Erythroblast (primary cell): Measurements from ENCODE around the gene IL16.

Experiments
- DNase-seq, 2 experiments: peaks; one replicate each; lab custom pipeline; 2025; lab: John Stamatoyannopoulos, UW
- GATA1 ChIP-seq: IDR thresholded peaks from 2 replicates; pipeline ENCODE4 v1.6.1; 2011; ENCODE audit warnings: low read depth, mild to moderate bottlenecking, control low read depth, low read length, moderate library complexity
- POLR2A ChIP-seq: IDR thresholded peaks from 2 replicates; pipeline ENCODE4 v1.6.1; 2011; ENCODE audit warnings: mild to moderate bottlenecking, low read length

Gene IL16

DNA sequence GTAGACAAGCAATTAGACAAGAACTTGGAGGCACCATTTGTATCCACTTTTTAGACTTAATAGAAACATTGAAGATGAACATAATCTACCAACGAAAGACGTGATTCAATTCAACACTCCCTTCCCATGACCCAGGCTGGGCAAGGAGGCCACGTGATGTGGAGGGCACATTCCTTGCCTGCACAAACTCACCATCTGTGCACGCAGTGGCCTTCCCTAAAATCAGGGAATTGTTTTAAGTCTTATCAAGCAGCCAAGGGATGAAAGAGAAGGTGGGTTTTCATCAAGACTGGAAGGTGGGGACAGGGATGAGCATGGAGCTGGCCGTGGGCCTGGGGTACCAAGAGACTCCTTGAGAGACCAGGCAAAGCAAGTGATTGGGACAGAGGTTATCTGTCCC is 113.8 kb downstream of the IL16 start:
- no peak for DNase-seq
- TF ChIP-seq POLR2A: no peak
- no peak for TF ChIP-seq GATA1

DNA sequence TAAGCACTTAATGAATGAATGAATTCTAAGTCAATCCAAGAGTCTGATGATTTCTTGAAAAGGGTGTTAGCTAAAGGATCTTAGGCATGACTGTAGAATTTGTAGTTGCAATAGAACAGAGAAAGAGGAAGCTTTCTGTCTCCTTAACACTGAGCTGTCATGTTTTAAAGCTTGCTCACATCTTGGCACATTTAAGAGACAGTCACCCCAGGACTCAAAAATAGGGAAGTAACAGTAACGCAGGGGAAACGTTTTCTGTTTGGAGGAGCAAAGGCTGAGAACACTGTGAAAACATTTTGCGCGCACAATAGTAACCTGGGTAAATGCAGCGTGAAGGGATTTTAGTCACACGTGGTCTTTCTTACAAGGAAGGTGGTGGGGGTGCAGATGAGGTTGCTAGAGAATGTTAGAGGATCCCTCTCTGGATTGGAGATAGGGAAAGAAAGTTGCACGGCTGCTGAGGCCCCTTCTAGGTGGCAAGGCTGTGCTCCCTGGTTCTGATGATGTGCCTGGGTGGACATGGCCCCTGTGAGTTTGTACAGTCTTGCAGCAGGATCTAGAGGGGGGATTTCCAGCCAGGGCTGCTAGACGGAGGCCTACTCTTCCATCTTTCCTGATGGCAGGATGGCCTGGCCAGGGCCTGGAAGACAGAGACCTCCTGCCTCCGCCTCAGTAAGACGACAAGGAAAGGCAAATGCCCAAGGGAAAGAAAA is 115.2 kb downstream of the IL16 start:
- DNase-seq: no peak
- TF ChIP-seq GATA1: no peak
- no peak for TF ChIP-seq POLR2A

DNA sequence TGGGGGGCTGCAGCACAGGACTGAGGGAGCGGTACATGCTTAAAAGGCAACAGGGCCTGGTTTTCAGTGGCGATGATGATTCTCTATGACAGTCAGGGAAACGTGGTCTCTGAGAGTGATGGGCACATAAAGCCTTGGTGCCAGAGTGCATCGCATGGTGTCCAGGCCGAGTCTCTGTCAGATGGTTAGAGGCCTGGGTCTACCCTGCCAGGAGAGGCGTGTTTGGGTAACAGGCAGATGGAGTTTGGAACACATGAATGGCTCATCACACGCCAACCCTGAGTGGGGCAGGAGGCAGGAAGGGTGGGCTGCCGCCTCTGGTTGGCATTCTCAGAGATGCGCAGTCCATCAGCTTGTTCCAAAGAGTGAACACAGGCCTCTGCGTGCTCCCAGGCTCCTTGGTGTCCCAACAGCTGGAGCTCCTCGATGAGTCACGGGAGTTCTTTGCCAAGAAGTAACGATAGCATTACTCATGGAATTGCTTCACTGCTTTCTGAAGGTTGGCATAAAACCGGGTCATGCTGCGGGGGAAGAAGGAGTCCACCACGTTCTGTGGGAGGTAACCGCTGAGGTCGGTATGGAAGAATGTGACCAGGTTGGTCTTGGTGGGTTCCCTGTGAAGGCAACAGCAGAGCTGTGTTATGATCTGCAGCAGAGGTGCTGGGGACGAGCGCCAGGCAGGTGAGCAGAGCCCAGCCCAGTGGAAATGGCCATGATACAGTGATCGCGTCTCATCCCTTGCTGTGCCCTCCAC is 116.3 kb downstream of the IL16 start:
- no peak for DNase-seq

DNA sequence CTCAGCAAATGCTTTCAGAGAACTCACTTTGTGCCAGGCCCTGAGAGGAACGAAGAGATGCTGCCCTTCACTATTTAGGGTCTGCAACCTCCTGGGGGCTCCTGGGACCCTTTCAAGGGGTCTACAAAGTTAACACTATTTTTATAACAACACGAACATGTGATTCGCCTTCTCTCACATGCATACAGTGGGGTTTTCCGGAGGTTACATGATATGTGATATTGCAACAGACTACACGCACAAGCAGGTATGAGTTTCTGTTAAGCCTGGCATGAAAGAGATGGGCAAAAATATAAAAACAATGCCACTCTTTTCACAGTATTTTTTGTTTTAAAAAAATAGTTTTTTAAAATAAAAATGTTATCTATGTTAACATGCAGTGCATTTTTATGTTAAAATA is 117.0 kb downstream of the IL16 start:
- no peak for DNase-seq
- no peak for TF ChIP-seq POLR2A

More for the DNA sequence above, 116.3 kb downstream of the IL16 start:
- TF ChIP-seq GATA1 (no peak), POLR2A (no peak)

DNA sequence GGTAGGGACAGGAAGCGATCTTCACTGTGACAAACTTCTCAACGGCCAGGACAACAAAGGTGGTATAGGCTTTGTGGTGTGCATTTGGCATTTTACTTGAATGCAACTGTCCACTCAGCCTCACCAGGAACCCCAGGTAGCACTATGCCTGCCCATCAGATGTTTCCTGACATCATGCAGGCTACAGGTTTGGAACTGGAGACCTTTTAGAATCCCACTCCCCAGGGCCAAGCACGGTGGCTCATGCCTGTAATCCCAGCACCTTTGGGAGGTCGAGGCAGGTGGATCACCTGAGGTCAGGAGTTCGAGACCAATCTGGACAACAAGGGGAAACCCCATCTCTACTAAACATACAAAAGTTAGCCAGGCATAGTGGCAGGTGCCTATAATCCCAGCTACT is 117.7 kb downstream of the IL16 start:
- TF ChIP-seq GATA1: no peak
- TF ChIP-seq POLR2A: no peak
- no peak for DNase-seq

DNA sequence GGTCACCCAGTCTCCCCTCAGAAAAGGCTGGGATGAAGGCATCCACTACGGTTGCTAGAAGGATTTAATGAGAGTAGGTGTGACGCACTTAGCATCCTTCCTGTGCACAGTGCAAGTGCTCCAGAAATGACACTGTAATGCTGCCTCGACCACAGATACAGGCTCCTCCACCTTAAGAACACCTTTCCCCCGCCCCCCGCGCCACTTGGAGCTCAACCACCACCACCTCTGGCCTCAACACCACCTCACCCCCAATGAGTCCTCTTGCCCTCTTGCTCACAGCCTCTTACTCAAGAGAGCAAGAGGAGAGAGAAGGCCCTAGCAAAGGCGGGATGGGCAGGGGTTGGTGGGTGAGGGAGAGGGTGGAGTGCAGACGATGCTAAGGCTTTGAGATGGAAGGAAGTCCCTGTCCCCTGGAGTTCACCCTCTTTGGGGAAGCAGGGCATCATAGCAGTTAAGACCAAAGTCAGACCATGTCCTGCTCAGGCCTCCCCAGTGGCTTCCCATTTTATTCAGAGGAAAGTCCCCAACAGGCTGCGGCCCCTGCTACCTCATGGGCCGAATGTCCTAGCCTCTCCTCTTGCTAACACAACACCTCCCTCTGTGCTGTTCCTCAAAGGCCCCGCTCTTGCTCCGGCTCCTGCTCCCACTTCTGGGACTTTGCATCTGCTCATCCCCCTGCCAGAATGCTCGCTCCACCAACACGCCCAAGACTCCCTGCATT is 118.9 kb downstream of the IL16 start:
- DNase-seq: no peak
- TF ChIP-seq POLR2A (no peak), GATA1 (no peak)

DNA sequence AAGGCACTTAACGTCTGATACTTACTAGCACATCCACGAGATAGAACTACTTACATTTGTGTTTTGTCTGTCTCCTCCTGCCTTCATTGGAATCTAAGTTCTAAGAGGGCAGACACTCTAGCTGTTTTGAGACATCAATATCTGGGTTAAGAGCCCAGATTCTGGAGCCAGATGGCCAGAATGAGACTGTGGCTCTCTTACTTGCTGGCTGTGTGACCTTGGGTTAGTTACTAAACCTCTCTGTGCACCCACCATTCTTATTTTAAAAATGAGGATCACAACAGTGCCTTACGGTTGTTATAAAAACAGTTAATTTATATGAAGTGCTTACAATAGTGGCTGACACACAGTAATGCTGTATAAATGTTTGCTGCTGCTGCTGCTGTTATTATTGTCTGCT is 119.6 kb downstream of the IL16 start:
- TF ChIP-seq POLR2A (no peak), GATA1 (no peak)
- DNase-seq: no peak

DNA sequence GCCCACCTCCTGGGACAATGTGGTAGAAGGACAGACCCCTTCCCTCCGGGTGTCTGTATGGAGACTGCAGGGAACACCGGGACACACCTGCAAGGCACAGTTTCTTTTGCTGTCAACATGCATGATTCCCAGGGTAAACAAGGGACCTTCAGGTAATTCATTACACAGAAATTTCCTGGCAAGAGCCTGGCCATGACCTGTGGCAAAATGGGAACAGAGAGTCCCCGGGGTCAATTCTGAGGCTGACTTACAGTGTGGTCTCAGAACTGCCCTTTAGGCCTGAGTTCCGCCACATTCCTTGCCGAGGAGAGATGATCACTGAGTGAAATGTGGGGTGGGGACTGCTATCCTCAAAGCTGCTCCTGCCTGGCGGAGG is 121.0 kb downstream of the IL16 start:
- TF ChIP-seq POLR2A: no peak
- no peak for TF ChIP-seq GATA1
- no peak for DNase-seq

DNA sequence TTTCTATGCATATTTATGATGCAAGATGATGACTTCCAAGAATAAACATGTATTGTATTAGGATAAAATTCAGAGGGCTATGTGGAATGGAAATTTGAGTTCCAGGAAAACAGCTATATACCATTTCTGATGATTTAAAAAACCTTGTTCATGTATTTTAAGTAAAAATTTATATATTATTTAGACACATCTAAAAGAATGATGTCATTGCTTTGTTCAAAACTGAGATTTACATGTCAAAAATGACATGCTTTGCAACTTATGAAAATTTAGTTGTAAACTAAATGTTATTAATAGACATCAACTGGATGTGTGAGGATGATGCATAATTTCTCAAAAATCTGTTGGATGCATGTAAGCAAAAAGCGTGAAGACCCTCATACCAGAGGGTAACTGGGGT is 125.0 kb downstream of the IL16 start:
- no peak for DNase-seq
- TF ChIP-seq GATA1: no peak
- no peak for TF ChIP-seq POLR2A

DNA sequence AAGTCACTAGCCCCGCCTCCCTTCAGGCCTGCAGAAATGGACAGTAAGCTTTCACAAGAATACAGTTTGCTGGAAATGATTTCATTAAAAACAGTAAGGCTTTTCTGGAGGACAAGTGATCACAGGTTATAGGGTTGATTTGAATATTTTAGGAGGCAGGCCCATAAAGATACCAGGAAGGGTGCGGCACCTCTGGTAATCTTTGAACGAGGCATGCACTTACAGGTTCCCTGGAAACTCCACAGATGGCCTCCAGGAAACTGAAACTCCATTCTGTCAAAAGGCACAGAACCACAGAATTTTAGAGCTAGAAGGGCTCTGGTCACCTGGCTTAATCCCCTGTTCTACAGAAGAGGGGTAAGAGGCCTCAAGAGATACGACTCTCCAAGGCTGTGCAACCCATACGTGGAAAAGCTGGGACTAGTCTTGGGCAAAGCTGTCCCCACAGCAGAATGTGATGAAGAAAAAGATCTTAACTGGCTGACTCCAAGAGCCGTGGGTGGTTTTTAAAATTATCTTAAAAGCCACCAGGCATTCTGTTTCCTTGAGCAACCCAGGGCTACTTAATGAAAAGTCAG is 126.1 kb downstream of the IL16 start:
- DNase-seq: peak; percentile 74 to 81
- no peak for TF ChIP-seq GATA1
- TF ChIP-seq POLR2A: no peak

DNA sequence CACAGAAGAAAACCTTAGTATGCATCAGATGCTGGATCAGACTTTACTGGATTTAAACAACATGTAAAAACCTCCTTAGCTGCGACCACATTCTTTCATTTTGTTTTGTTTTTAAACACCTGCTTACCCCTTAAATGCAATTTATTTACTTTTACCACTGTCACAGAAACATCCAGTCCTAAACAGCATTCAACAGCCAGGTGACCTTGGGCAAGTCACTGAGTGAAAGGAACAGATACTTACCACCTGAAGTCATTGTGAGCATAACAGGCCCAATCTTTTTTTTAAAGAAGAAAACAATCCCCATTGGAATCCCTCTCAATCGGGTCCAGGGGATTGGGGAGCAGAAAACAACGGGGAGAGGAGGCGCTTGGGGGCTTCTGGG is 126.9 kb downstream of the IL16 start:
- no peak for TF ChIP-seq POLR2A
- no peak for TF ChIP-seq GATA1
- DNase-seq: peak; percentile 40 to 56

DNA sequence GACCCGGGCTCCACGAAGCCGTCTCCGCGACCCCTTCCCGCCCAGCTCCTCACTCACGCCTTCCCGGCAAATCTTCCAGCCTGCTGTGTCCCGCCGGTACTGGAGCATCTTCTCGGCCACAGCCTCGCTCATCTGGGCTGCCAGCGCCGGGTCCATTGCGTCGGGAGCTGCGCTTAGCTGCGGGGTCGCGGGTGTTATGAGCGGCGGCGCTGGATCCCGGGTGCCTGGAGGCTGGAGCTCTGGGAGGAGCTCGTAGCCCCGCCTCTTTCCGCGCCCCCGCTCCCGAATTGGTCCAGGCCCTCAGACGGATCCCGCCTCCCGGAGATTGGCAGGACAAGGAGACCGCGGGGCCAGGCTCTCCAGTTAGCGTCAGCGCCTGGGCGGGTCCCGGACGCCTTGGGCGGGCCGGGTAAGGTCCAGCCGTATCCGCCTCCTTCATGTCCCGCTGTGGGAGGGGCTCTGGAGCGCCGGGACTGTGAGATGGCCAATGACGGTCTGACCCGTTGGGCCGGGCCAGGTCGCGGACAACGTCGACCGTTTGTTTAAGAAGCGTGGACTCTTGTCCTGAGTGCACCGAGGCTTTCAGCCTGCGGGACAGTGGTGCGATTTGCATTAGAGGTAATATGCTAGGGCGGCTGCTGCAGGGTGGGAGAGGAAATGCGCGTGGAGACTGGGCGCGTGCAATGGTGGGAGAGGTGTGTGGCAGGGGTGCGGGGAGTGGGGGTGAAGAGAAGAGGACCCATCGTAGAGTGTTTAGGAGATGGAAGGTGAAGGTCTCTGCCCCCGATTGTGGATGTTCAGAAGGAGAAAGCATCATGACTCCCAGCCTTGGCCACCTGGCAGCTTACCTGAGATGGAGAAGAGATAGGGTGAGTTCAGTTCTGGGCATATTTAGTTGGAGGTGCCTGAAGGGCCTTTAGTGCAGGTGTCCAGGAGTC is 127.5 kb downstream of the IL16 start, which contains the start of gene STARD5:
Gene STARD5 (minus strand): TSS at position 198 of the 938 bp plus-strand sequence. CDS start 42 bp downstream, at position 156.
- TF ChIP-seq POLR2A: peak; percentile 54
- TF ChIP-seq GATA1: no peak
- DNase-seq: peak; percentile 96 to 97
